ENCODE measurements around the gene DIS3L2. TPM values are rescaled to one million over a fixed set of nuclear protein-coding genes. Genes with fewer than 3 reads are reported as not detected.
"Not testable (repeated sequence)": the region's sequence is repeated elsewhere in the genome, so short reads cannot be mapped to it uniquely, and the experiment has no call there.

The DIS3L2 gene
- total RNA-seq, 2 donors from 2014 or later, result 21.6 to 30.2 TPM

DNA sequence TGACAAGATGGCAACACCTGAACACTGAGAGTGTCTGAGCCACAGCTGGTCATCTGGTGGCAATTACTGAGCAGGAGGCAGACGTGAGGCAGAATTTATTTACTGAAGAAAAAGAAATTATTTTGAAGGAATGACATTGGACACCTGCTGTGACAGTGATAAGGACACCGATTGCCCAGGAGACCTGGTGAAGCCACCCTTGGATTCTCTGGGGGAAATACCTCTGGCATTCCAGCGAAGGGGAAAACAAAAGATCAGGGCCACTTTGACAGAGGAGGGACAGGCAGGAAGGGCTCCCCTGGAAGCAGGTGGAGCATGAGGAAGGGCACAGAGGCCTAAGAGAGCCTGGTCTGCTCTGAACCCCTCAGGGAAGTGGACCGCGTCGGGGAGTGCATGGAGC, 331.7 kb downstream of the DIS3L2 start:
- Mint-ChIP-seq H3K27ac (peak overlapping the region; percentile 60), H3K4me1 (peaks cover 6% of the 10 kb centered on the region), H3K9me3 (no peaks in the 10 kb centered on the region), H3K4me3 (no peak overlapping the region), H3K27me3 (no peaks in the 10 kb centered on the region), H3K36me3 (ENCODE audit: low read depth) (no peaks in the 10 kb centered on the region)
- ATAC-seq (replicated peaks), result no peak

GRCh38 chr2:232295971-232296370, 334.5 kb downstream of the DIS3L2 start:
- no peak overlapping the region for H3K4me3 Mint-ChIP-seq
- peaks cover 13% of the 10 kb centered on the region for H3K4me1 Mint-ChIP-seq
- H3K36me3 Mint-ChIP-seq (ENCODE audit: low read depth), result peaks cover 24% of the 10 kb centered on the region
- H3K27me3 Mint-ChIP-seq, result no peaks in the 10 kb centered on the region
- ATAC-seq (replicated peaks), result no peak
- H3K27ac Mint-ChIP-seq, result no peak overlapping the region
- H3K9me3 Mint-ChIP-seq, result no peaks in the 10 kb centered on the region

DNA sequence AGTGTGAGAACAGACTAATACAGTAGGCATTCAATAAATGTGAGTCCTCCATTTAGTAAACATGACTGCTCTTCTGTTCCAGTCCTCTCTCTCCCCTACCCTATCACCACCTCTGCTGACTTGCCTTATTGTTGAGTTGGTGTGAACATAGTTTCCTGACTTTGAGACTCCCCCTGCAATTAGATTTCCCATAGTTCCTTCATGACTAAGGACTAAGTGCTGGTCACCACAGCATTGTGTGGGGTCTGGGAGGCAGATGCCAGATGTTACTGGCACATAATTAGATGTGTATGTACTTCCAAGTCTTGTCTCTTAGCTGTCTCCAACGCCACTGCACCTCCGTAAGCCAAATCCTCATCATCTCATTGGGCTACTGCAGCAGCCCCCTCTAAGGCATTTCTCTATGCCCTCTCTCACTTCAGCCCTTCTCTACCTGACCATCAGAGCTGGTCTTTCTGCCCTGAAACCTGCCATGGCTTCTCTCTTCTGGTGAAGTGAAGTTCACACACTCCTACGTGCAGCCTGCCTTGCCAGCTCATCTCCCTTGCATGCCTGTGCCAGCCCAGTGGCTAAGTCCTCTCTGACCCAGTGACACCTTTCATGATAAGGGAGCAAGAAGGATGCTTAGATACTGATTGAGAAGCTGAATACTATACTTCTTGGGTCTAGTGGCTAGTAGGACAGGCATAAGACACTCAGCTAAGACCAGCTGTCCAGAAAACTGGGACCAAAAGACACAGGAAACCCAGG, 335.4 kb downstream of the DIS3L2 start:
- H3K4me3 Mint-ChIP-seq, result no peak overlapping the region
- peaks cover 14% of the 10 kb centered on the region for H3K4me1 Mint-ChIP-seq
- H3K27ac Mint-ChIP-seq, result no peak overlapping the region
- no peaks in the 10 kb centered on the region for H3K27me3 Mint-ChIP-seq
- H3K36me3 Mint-ChIP-seq (ENCODE audit: low read depth), result peaks cover 28% of the 10 kb centered on the region
- no peaks in the 10 kb centered on the region for H3K9me3 Mint-ChIP-seq
- ATAC-seq (replicated peaks), result no peak

DNA sequence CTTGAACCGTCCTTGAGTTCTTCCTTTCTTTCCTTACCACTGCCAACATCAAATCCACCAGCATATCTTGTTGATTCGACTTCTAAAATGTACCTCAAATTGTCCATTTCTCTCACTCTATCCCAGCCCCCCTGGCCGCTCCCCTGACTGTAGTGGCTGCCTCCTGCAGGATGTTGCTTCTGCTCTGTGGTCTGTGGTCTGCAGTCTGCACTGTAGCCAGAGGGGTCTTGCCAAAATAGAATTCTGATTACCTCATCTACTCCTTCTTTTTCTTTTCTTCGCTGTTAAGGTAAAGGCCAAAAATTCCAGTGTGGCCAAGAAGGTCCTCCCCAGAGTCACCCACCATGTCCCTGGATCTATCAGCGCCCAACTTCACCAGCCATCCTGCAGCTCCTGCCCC, 337.6 kb downstream of the DIS3L2 start:
- Mint-ChIP-seq H3K27me3 (no peaks in the 10 kb centered on the region), H3K36me3 (ENCODE audit: low read depth) (peaks cover 32% of the 10 kb centered on the region), H3K27ac (peak overlapping the region; percentile 47), H3K4me1 (peaks cover 8% of the 10 kb centered on the region), H3K4me3 (no peak overlapping the region), H3K9me3 (no peaks in the 10 kb centered on the region)
- no peak for ATAC-seq (replicated peaks)

DNA sequence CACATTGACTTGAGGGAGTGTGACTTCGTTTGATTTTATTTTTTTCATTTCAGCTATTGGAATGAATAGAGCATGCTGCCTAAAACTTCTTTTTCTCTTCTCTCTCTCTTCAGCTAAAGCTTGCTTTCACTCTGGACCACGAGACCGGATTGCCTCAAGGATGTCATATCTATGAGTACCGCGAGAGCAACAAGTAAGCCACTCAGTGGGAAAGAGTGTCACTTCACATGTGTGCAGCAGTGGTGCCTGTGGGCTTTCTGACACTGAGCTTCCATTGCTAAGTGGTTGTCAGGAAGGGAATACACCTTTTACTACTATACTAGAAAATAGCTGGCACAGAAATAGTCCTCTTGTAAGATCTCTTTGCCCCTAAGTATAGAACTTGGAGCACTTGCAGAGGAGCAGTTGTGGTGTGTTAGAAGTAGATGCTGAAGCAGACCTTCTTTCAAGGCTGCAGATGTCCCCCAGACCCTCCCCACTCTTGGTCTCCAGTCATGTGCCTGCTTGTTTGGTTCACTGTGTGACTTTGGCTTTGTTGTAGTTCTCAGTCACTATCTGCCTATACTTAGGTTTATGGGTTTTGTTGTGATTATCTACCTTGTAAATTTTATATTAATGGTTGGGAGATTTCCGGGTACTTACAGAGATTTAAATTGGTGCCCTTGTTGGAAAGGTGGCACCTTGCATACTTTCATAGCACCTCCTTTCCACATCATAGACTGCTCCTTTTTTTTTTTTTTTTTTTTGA, 338.6 kb downstream of the DIS3L2 start:
- Mint-ChIP-seq H3K4me1 (peaks cover 8% of the 10 kb centered on the region), H3K4me3 (no peak overlapping the region), H3K36me3 (ENCODE audit: low read depth) (peaks cover 33% of the 10 kb centered on the region), H3K27ac (peak overlapping the region; percentile 57), H3K27me3 (no peaks in the 10 kb centered on the region), H3K9me3 (no peaks in the 10 kb centered on the region)
- ATAC-seq (replicated peaks), result no peak

GRCh38 chr2:232300894-232301387, 339.4 kb downstream of the DIS3L2 start:
- Mint-ChIP-seq H3K9me3 (no peaks in the 10 kb centered on the region), H3K27me3 (no peaks in the 10 kb centered on the region), H3K4me3 (no peak overlapping the region), H3K4me1 (peaks cover 8% of the 10 kb centered on the region), H3K36me3 (ENCODE audit: low read depth) (peaks cover 40% of the 10 kb centered on the region), H3K27ac (peak overlapping the region; percentile 57)
- ATAC-seq (replicated peaks), result peak; percentile 70

GRCh38 chr2:232304236-232304635, 342.7 kb downstream of the DIS3L2 start:
- Mint-ChIP-seq H3K4me1 (peaks cover 17% of the 10 kb centered on the region), H3K27me3 (no peaks in the 10 kb centered on the region), H3K27ac (no peak overlapping the region), H3K9me3 (no peaks in the 10 kb centered on the region), H3K4me3 (no peak overlapping the region), H3K36me3 (ENCODE audit: low read depth) (peaks cover 34% of the 10 kb centered on the region)
- ATAC-seq (replicated peaks), result no peak

DNA sequence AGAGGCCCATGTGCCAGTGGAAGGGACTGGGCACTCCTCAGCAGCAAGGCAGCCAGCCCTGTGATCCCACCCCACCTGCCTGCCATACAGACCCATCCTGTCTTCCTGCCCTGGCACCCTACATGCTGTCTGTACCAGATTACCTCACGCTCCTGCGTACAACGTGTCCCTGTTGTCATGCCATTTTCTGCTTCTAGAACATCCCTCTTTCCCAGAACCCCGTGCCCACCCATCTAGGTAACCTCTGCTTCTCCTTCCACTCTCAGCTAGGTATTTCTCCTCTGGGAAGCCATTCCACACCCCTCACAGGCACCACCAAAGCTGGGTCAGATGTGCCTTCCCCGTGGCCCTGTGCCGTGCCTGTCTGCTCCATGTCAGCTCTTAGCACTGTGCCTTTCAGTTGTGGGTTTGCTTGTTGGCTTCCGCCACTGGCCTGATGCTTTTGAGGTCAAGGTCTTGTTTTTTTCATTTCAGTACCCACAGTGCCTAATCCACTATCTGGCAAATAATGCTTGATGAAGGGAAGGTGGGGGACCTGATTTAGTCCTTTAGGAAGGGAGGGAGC, 345.3 kb downstream of the DIS3L2 start:
- ATAC-seq (replicated peaks), result no peak
- no peaks in the 10 kb centered on the region for H3K27me3 Mint-ChIP-seq

GRCh38 chr2:232307854-232308253, 346.3 kb downstream of the DIS3L2 start:
- Mint-ChIP-seq H3K4me1 (peaks cover 33% of the 10 kb centered on the region), H3K9me3 (no peaks in the 10 kb centered on the region), H3K36me3 (ENCODE audit: low read depth) (peaks cover 13% of the 10 kb centered on the region), H3K4me3 (no peak overlapping the region), H3K27me3 (no peaks in the 10 kb centered on the region), H3K27ac (no peak overlapping the region)
- ATAC-seq (replicated peaks), result no peak

More for the DNA sequence above, 345.3 kb downstream of the DIS3L2 start:
- H3K27ac Mint-ChIP-seq, result peak overlapping the region; percentile 74
- H3K4me1 Mint-ChIP-seq, result peaks cover 32% of the 10 kb centered on the region
- no peaks in the 10 kb centered on the region for H3K9me3 Mint-ChIP-seq
- H3K36me3 Mint-ChIP-seq (ENCODE audit: low read depth), result peaks cover 13% of the 10 kb centered on the region
- H3K4me3 Mint-ChIP-seq, result no peak overlapping the region

- peaks cover 9% of the 10 kb centered on the region for H3K36me3 Mint-ChIP-seq (ENCODE audit: low read depth)
- H3K4me3 Mint-ChIP-seq, result peak overlapping the region; percentile 50
- no peaks in the 10 kb centered on the region for H3K9me3 Mint-ChIP-seq
- H3K27me3 Mint-ChIP-seq, result no peaks in the 10 kb centered on the region
- peak; percentile 61 for ATAC-seq (replicated peaks)
- H3K27ac Mint-ChIP-seq, result peak overlapping the region; percentile 83
- peaks cover 38% of the 10 kb centered on the region for H3K4me1 Mint-ChIP-seq
These were observed 347.5 kb downstream of the DIS3L2 start for GRCh38 chr2:232308986-232309385.

DNA sequence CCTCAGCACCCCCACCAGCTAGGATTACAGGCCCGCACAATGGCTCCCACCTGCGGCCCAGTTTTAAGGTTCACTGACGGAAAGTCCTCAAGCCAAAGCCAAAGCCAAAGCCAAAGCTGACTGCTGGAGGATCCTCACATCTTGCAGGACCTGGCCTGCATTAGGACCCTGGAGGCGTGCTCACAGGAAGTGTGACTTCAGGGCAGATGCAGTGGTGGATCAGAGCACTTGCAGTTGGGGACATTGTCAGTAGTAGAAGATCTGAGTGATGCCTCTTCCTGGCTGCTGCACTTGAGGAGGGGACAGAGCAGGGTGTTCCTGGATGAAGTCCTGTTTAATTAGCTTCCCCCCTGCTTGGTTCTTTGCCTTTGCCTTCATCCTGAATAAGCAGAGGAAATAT, 348.1 kb downstream of the DIS3L2 start:
- peaks cover 1% of the 10 kb centered on the region for H3K9me3 Mint-ChIP-seq
- ATAC-seq (replicated peaks), result peak; percentile 37
- H3K27ac Mint-ChIP-seq, result peak overlapping the region; percentile 83
- H3K36me3 Mint-ChIP-seq (ENCODE audit: low read depth), result peaks cover 8% of the 10 kb centered on the region
- H3K27me3 Mint-ChIP-seq, result no peaks in the 10 kb centered on the region
- peaks cover 41% of the 10 kb centered on the region for H3K4me1 Mint-ChIP-seq
- peak overlapping the region; percentile 50 for H3K4me3 Mint-ChIP-seq

DNA sequence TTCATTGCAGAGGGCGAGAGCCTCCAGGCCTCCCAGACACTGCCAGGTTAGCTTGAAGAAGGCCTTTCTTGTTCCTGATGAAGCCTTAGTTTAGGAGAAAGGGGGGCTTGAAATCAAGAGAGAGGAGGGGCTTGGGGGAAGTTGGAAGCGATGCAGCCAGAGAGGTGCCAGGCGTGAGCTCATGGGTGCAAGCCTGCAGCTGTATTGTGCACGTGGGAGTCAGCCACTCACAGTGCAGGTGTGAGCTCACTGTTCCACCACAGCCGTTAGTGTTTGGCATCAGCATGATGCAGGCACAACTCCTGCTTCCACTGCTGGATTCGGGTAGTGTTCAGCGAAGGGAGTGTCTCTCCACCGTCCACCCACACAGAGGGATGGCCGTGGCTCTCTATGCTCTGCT, 348.6 kb downstream of the DIS3L2 start:
- H3K27me3 Mint-ChIP-seq, result no peaks in the 10 kb centered on the region
- peaks cover 45% of the 10 kb centered on the region for H3K4me1 Mint-ChIP-seq
- H3K9me3 Mint-ChIP-seq, result peaks cover 4% of the 10 kb centered on the region
- peak overlapping the region; percentile 50 for H3K4me3 Mint-ChIP-seq
- H3K27ac Mint-ChIP-seq, result peak overlapping the region; percentile 83
- peaks cover 8% of the 10 kb centered on the region for H3K36me3 Mint-ChIP-seq (ENCODE audit: low read depth)
- ATAC-seq (replicated peaks), result peak; percentile 74

- Mint-ChIP-seq H3K4me1 (peaks cover 50% of the 10 kb centered on the region), H3K9me3 (peaks cover 4% of the 10 kb centered on the region), H3K27ac (peak overlapping the region; percentile 83), H3K4me3 (peak overlapping the region; percentile 50), H3K27me3 (no peaks in the 10 kb centered on the region), H3K36me3 (ENCODE audit: low read depth) (peaks cover 3% of the 10 kb centered on the region)
- ATAC-seq (replicated peaks), result no peak
These were observed 349.2 kb downstream of the DIS3L2 start for GRCh38 chr2:232310696-232311095.

- ATAC-seq (replicated peaks); H3K27ac Mint-ChIP-seq; H3K9me3 Mint-ChIP-seq; H3K27me3 Mint-ChIP-seq; H3K36me3 Mint-ChIP-seq (ENCODE audit: low read depth): not testable (repeated sequence)
- Mint-ChIP-seq H3K4me3 (peak overlapping the region; percentile 8), H3K4me1 (peaks cover 52% of the 10 kb centered on the region)
These were observed 352.1 kb downstream of the DIS3L2 start for GRCh38 chr2:232313645-232314044.
